Adipocyte (in vitro differentiated cells): ENCODE data around the gene CFAP45.
A peak's percentile ranks its signal among the peaks of the same experiment; 100 is the strongest.

Source experiments
- DNase-seq: peaks from one replicate; pipeline ENCODE4 v3.0.0-alpha.2; 2015; ENCODE audit warnings: low read depth
- H3K27me3 ChIP-seq: replicated peaks from 2 replicates; pipeline ENCODE4 v1.7.0; 2013; ENCODE audit warnings: mild to moderate bottlenecking, low read length, moderate library complexity; ENCODE audit not compliant: control insufficient read depth, insufficient read depth
- H3K36me3 ChIP-seq: 2 replicates; pipeline ENCODE4 v1.7.0; 2013; ENCODE audit warnings: low read length, mild to moderate bottlenecking, moderate library complexity; ENCODE audit not compliant: control insufficient read depth, insufficient read depth, severe bottlenecking
- H3K4me1 ChIP-seq: 2 replicates; pipeline ENCODE4 v1.7.0; 2013; ENCODE audit warnings: mild to moderate bottlenecking, low read length, moderate library complexity; ENCODE audit not compliant: control insufficient read depth, insufficient read depth
- H3K4me3 ChIP-seq: 2 replicates; pipeline ENCODE4 v1.7.0; 2013; ENCODE audit warnings: mild to moderate bottlenecking, low read length, moderate library complexity
- H3K9ac ChIP-seq: 2 replicates; pipeline ENCODE4 v1.7.0; 2013; ENCODE audit warnings: mild to moderate bottlenecking, low read length, moderate library complexity
- H3K9me3 ChIP-seq: 2 replicates; pipeline ENCODE4 v1.7.0; 2013; ENCODE audit warnings: mild to moderate bottlenecking, low read length, moderate library complexity; ENCODE audit not compliant: control insufficient read depth

The CFAP45 gene

DNA sequence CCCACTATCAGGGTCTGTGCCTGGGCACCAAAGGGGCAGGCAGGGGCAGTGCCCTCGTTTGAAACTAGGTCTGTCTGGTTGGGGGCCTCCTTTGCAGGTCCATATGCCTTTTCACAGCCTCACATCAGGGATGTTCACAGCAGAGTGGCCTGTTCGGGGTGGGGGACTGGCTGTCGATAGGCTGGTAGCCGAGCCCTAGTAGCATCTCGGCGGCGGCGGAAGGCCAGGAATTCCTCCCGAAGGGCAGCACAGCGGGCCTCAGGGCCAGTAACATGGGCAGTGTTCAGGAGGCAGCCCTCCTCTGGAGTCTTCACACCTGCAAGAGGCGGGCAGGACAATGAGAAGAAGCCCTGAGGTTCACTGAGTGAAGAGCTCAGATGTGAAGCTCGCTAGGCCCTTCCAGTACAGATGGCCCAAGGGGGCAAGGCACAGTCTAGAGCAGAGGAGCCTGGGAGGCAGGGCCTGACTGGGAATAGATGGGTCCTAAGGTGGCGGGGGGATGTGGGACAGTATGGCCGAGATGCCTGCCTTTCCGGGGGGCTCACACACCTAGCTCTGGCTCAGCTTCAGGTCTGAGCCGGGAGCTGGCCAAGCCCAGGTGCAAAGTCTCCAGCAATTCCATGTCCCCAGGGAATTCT is 27.4 kb upstream of the CFAP45 start:
- H3K9me3 ChIP-seq: no peaks in the 10 kb centered on the region
- no peaks in the 10 kb centered on the region for H3K27me3 ChIP-seq

DNA sequence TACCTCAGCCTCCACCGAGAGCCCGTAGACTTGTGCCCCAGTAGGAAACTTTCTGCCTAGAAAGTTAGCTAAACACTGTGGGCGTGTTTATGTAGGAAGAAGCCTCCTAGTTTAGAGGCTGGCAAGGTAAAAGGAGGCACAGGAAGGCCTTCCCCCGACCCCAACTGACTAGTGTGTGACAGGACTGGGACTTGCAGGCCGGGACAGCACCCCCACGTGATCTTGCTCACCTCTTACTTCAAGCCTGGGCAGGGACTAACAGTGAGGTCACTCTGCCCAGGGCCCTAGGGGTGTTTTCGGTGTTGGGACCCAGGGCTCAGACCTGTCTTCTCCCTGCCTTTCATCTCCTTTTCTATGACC is 25.7 kb upstream of the CFAP45 start:
- Histone ChIP-seq H3K4me3 (peak overlapping the region; percentile 95), H3K27me3 (no peaks in the 10 kb centered on the region), H3K36me3 (no peaks in the 10 kb centered on the region), H3K9ac (peak overlapping the region; percentile 93), H3K4me1 (peaks cover 32% of the 10 kb centered on the region), H3K9me3 (no peaks in the 10 kb centered on the region)
- no peak for DNase-seq

More for the DNA sequence above, 27.4 kb upstream of the CFAP45 start:
- Histone ChIP-seq H3K4me3 (no peak overlapping the region), H3K36me3 (no peaks in the 10 kb centered on the region), H3K9ac (no peak overlapping the region), H3K4me1 (peaks cover 21% of the 10 kb centered on the region)
- no peak for DNase-seq

DNA sequence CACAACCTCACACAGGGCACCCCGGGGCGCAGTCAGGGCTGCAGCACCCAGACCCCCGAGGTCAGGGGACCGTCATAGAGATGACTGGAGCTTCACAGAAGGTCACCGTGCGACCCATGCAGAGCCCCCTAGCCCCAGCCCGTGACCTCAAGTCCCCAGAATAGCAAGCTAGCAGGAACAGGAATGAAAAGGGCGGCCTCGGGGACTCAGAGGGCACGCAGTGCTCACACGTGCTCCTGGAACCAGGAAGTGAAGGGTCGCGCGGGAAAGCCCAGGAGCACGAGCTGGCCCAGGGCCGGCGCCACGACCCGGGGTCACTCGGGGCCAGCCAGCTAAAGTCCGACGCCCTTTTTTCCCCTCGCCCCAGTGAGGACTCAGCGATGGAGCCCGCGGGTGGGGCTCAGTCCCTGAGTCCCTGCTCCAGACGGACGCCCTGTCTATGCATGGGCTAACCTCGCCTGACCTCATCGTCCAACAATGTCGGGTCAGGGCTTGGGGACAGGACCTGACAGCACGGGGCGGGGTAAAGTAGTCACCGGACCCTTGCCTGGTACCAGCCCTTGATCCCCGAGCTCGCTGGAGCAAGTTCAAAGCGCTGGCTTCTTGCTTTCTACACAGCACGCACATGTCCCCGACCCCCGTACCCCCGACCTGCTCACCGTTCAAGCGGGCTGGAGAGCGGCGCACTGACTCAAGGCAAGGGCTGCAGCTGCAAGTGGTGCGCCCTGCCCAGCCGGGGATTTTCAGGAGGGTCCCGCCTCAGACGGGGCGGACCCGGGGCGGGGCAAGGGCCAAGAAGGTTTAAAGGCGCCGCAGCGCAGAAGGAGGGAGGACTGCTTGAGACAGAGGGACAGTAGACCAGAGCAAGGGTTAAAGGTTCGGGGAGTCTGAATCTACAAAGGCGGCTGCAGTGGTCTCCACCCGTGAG is 25.1 kb upstream of the CFAP45 start, which contains the start of gene TAGLN2:
TSS of gene TAGLN2 (minus strand) at position 717 of the 928 bp plus-strand sequence. CDS start 4,998 bp downstream, outside the sequence.
- peaks cover 2% of the 10 kb centered on the region for H3K36me3 ChIP-seq
- H3K9me3 ChIP-seq: no peaks in the 10 kb centered on the region
- peak within 1 kb of the TSS; percentile 93 for H3K9ac ChIP-seq
- peak; percentile 94 for DNase-seq
- peak within 1 kb of the TSS; percentile 95 for H3K4me3 ChIP-seq
- peaks cover 32% of the 10 kb centered on the region for H3K4me1 ChIP-seq
- H3K27me3 ChIP-seq: no peaks in the 10 kb centered on the region

DNA sequence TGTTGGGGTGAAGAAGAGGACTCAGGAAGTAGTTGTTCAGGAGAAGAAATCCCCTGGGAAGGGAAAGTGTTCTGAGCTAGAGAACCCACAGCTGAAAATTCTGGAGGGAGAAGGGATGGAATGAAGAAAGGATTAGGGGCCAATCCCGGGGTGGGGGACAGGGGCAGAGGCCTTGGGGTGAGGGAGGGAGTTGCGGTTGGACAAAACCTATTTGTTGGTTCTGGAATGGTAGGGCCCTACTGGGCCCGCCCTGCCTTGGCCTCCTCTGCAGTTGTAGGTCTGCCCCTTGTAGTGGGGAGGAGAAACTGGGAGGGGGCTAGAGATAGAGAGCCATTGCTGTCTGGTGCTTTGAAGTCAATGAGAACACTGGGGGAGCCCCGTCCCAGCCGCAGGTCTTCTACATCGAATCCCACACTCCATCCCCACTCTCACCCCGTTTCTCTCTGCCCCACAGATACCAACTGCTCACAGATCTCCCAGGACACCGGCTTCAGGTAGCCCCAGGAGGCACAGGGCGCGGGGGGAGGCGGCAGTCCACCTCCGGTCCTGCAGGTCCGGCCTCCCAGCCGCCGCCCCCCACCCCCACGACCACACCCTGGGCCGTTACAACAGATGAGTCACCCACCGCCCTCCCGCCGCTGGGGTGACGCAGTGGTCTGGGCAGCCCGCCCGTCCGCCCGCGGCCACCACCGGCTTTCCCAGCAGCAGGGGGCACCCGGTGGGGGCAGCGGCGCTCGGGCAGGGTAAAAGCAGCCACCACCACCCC is 24.2 kb upstream of the CFAP45 start:
- H3K36me3 ChIP-seq: peaks cover 10% of the 10 kb centered on the region
- H3K9ac ChIP-seq: peak overlapping the region; percentile 93
- peak; percentile 96 for DNase-seq
- peaks cover 32% of the 10 kb centered on the region for H3K4me1 ChIP-seq
- H3K4me3 ChIP-seq: peak overlapping the region; percentile 95
- H3K9me3 ChIP-seq: no peaks in the 10 kb centered on the region
- no peaks in the 10 kb centered on the region for H3K27me3 ChIP-seq

DNA sequence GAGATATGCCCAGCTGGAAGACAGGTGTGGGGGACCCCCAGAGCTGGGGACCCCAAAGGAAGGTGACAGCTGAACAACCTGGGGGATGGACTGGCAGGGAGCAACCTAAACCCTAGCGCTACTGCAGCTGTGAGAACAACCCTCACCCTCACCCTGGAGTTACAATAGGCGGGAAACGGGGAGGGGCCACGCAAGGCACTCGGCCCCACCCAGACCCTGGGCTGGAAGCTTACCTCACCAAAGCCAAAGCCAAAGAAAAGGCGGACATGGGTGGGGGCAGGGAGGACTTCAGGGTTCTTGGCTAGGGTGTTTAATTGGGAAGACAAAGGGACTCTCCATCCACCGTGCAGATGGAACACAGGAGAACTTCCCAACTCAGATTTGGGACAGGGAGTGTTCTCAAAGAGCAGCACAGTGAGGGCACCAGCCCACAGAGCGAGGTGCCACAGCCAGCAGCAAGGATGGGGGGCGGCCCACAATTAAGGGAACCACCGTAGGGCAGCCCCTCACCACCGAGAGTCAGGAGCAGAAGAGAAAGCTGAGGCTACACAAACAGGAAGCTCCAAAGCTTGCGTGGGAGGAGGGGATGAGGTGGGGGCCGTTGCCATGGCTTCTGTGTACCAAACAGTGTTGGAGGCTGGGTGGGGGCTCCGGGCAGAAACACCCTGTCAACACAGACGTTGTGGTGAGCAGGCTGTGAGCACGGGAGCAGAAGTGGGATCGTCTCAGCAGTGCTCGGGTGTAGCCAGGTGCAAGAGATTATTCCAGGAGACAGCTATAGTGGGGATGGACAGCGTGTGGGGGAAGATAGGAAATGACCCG is 23.4 kb upstream of the CFAP45 start:
- H3K4me3 ChIP-seq: peak overlapping the region; percentile 95

DNA sequence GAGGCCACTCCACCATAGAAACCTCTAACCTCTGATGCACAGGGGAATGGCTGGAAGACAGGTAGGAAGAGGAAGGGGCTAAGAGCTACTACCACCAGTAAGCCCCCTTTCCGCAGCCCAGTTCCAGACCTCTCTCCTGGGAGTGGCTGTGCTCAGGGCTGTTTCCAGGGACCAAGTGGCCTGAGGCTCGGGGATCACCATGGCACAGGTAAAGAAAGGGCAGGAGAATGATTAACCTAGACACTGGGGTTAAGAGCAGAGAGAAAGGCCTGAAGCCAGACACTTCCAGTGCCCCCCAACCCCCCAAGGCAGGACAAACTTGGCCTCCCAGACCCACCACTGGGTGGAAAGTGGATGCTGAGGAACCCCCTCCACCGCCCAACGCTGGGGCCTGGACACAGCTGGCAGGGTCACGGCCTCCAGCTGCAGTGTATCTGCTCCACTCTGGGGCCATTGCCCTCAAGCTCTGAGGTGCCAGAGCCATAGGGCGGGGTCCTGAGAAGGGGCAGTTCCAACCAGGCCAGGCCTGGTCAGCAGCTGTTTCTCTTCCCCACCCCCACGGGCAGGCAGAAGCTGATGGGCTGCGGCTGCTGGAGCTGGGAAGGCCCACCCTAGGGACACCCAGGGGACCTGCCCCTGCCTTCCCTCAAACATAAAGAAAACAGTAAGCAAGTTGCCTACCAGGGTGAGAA is 22.7 kb upstream of the CFAP45 start:
- peak overlapping the region; percentile 93 for H3K9ac ChIP-seq
- no peaks in the 10 kb centered on the region for H3K27me3 ChIP-seq
- peak; percentile 41 for DNase-seq
- peaks cover 26% of the 10 kb centered on the region for H3K36me3 ChIP-seq
- H3K4me3 ChIP-seq: peak overlapping the region; percentile 95
- peaks cover 41% of the 10 kb centered on the region for H3K4me1 ChIP-seq
- H3K9me3 ChIP-seq: no peaks in the 10 kb centered on the region

More for the DNA sequence above, 23.4 kb upstream of the CFAP45 start:
- DNase-seq: peak; percentile 84
- H3K4me1 ChIP-seq: peaks cover 33% of the 10 kb centered on the region
- H3K36me3 ChIP-seq: peaks cover 18% of the 10 kb centered on the region
- H3K9me3 ChIP-seq: no peaks in the 10 kb centered on the region
- no peaks in the 10 kb centered on the region for H3K27me3 ChIP-seq
- H3K9ac ChIP-seq: peak overlapping the region; percentile 93

DNA sequence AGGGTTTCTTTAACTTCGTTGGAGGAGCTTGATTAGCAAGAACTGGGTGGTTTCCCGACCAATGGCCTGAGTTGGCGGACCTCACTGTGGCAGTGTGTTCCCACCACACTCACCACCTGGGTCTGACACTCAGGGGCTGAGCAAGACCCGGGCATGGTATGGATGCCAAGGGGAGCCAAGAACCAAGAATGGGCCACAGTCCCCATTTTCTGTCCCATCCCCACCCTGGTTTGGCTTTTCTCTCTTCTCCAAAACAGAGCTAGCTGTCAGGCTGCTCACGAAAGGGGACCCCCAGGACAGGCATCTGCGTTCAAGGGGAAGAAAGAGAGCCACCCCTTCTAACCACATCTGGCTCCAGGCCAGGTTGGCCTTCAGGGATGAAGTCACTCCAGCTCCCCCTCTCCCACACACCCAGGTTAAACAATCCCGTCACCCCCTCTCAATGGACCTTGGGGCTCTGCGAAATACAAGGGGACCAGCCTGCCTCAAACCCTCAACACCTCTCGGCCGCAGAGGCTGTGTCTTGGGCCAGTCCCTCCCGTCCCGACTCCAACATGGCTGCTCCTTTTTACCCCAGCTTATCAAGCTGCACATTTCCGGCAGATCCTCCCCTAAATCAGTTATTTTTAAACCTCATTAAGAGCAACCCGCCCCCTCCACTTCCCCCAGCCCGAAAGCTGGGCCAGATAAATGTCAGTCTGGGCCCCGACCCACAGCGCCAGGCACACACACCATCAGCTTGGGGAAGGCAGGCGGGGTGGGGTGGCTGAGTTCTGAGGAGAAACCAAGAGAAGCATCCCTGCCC is 21.9 kb upstream of the CFAP45 start:
- DNase-seq: no peak
- Histone ChIP-seq H3K4me3 (peak overlapping the region; percentile 95), H3K36me3 (peaks cover 30% of the 10 kb centered on the region), H3K4me1 (peaks cover 45% of the 10 kb centered on the region), H3K9me3 (no peaks in the 10 kb centered on the region), H3K27me3 (no peaks in the 10 kb centered on the region), H3K9ac (peak overlapping the region; percentile 93)

DNA sequence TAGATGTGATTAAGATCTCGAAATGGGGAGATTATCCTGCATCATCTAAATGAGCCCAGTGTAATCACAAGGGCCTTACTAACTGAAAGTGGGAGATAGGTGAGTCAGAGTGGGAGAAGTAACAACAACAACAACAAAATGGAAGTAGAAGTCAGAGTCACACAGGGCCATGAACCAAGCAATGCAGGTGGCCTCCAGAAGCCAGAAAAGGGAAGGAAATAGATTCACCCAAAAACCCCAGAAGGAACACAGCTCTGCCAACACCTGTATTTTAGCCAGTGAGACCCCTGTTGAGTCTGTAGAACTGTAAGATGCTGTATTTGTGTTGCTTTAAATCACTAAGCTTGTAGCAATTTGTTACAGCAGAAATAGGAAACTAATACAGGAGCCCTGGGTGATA is 21.3 kb upstream of the CFAP45 start:
- Histone ChIP-seq H3K9me3 (no peaks in the 10 kb centered on the region), H3K4me3 (peak overlapping the region; percentile 95), H3K9ac (no peak overlapping the region), H3K27me3 (no peaks in the 10 kb centered on the region), H3K4me1 (peaks cover 50% of the 10 kb centered on the region), H3K36me3 (peaks cover 30% of the 10 kb centered on the region)
- DNase-seq: no peak

DNA sequence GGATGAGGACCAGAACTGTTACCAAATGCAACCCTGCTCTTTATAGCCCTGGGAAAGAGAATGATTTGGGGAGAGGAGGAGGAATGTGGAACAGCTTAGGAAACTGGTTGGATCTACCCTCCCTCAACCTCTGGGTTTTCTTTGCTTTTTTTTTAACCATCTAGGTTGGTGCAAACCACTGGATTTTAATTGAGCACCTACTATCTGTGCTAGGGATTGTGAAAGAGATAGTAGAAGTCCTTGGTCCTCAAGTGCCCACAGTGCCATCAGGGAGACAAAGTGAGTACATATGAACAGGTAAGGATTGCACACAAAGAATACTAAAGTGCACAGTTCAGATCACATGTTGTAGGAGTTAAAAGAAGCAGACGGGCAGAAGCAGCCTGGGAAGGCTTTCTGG is 20.7 kb upstream of the CFAP45 start:
- Histone ChIP-seq H3K36me3 (peaks cover 30% of the 10 kb centered on the region), H3K4me1 (peaks cover 49% of the 10 kb centered on the region), H3K4me3 (no peak overlapping the region), H3K27me3 (no peaks in the 10 kb centered on the region), H3K9me3 (no peaks in the 10 kb centered on the region), H3K9ac (no peak overlapping the region)
- DNase-seq: no peak
